Neural cell (in vitro differentiated cells): Measurements from ENCODE around the gene RIOK1. TPM values are rescaled to one million over a fixed set of nuclear protein-coding genes. Genes with fewer than 3 reads are reported as not detected.
"Not testable (repeated sequence)": the region's sequence is repeated elsewhere in the genome, so short reads cannot be mapped to it uniquely, and the experiment has no call there.

Source experiments
- H2AFZ ChIP-seq: fragments of 200-600, 300-800 bp; sonication (generic), shearing (Covaris generic); 2 replicates; pipeline ENCODE4 v1.6.0; 2014; ENCODE audit warnings: low read depth, mild to moderate bottlenecking, antibody characterized with exemption, low read length, moderate library complexity
- H3F3A ChIP-seq: fragments of 200-600 bp; shearing (Covaris generic); 2 replicates; pipeline ENCODE4 v1.6.1; 2016; ENCODE audit warnings: mild to moderate bottlenecking, moderate library complexity, mixed read lengths, antibody characterized with exemption, low read length; ENCODE audit not compliant: insufficient read depth, poor library complexity, severe bottlenecking
- H3K27ac ChIP-seq: fragments of 200-600, 300-800 bp; sonication (generic), shearing (Covaris generic); 2 replicates; pipeline ENCODE4 v1.5.1; 2014; ENCODE audit warnings: mild to moderate bottlenecking, low read length, moderate library complexity
- H3K27me3 ChIP-seq: fragments of 300-800, 200-600 bp; sonication (generic), shearing (Covaris generic); 2 replicates; pipeline ENCODE4 v1.6.0; 2014; ENCODE audit warnings: mild to moderate bottlenecking, low read depth, low read length, moderate library complexity; ENCODE audit not compliant: insufficient read depth
- H3K36me3 ChIP-seq: fragments of 300-800, 200-600 bp; sonication (generic), shearing (Covaris generic); 2 replicates; pipeline ENCODE4 v1.5.1; 2014; ENCODE audit warnings: mild to moderate bottlenecking, antibody characterized with exemption, low read length, moderate library complexity; ENCODE audit not compliant: insufficient read depth
- H3K4me2 ChIP-seq: fragments of 300-800, 200-600 bp; sonication (generic), shearing (Covaris generic); 2 replicates; pipeline ENCODE4 v1.6.0; 2014; ENCODE audit warnings: mild to moderate bottlenecking, low read length
- H3K4me3 ChIP-seq: fragments of 300-800, 200-600 bp; sonication (generic), shearing (Covaris generic); 2 replicates; pipeline ENCODE4 v1.5.1; 2014; ENCODE audit warnings: mild to moderate bottlenecking, low read length, moderate library complexity
- H3K79me2 ChIP-seq: fragments of 200-600 bp; shearing (Covaris generic); replicated peaks from 2 replicates; pipeline ENCODE4 v1.6.0; 2014; ENCODE audit warnings: mild to moderate bottlenecking, low read length, moderate library complexity; ENCODE audit not compliant: insufficient read depth
- H3K9ac ChIP-seq: fragments of 300-800, 200-600 bp; sonication (generic), shearing (Covaris generic); 2 replicates; pipeline ENCODE4 v1.6.1; 2016; ENCODE audit warnings: mild to moderate bottlenecking, low read length, mixed read lengths
- H3K9me2 ChIP-seq: fragments of 200-600 bp; shearing (Covaris generic); 2 replicates; pipeline ENCODE4 v1.6.1; 2016; ENCODE audit warnings: mild to moderate bottlenecking, low read length, mixed read lengths; ENCODE audit not compliant: insufficient read depth
- H3K9me3 ChIP-seq: fragments of 200-600, 300-800 bp; sonication (generic), shearing (Covaris generic); 2 replicates; pipeline ENCODE4 v1.6.1; 2016; ENCODE audit warnings: mild to moderate bottlenecking, mixed run types, low read length, moderate library complexity, mixed read lengths
- H4K20me1 ChIP-seq: fragments of 200-600 bp; shearing (Covaris generic); 2 replicates; pipeline ENCODE4 v1.6.1; 2016; ENCODE audit warnings: mild to moderate bottlenecking, mixed run types; ENCODE audit not compliant: insufficient read depth
- EP300 ChIP-seq: fragments of 450-650 bp; conservative IDR thresholded peaks from 2 replicates; pipeline ENCODE4 v1.6.1; 2014; ENCODE audit warnings: antibody characterized with exemption, mild to moderate bottlenecking, moderate library complexity; ENCODE audit not compliant: poor library complexity, severe bottlenecking
- EZH2 ChIP-seq: fragments of 200-600, 300-800 bp; shearing (Covaris generic), sonication (generic); IDR thresholded peaks from 2 replicates; pipeline ENCODE4 v1.6.1; 2014; ENCODE audit warnings: antibody characterized with exemption, low read length, borderline replicate concordance, mild to moderate bottlenecking; ENCODE audit not compliant: insufficient read depth, poor library complexity, severe bottlenecking
- MXI1 ChIP-seq: fragments of 450-650 bp; conservative IDR thresholded peaks from 2 replicates; pipeline ENCODE4 v1.6.1; 2014; ENCODE audit warnings: antibody characterized with exemption, mild to moderate bottlenecking; ENCODE audit not compliant: poor library complexity, severe bottlenecking
- POLR2AphosphoS5 ChIP-seq: IDR thresholded peaks from 2 replicates; pipeline ENCODE4 v1.6.1; 2012
- RAD21 ChIP-seq: fragments of 450-650 bp; conservative IDR thresholded peaks from 2 replicates; pipeline ENCODE4 v1.6.1; 2014; ENCODE audit warnings: antibody characterized with exemption, mild to moderate bottlenecking, moderate library complexity
- REST ChIP-seq: IDR thresholded peaks from 2 replicates; pipeline ENCODE4 v1.6.1; 2012; ENCODE audit warnings: borderline replicate concordance
- SMC3 ChIP-seq: fragments of 450-650 bp; conservative IDR thresholded peaks from 2 replicates; pipeline ENCODE4 v1.6.1; 2014; ENCODE audit warnings: antibody characterized with exemption, mild to moderate bottlenecking, moderate library complexity; ENCODE audit not compliant: poor library complexity
- TAF1 ChIP-seq: IDR thresholded peaks from 2 replicates; pipeline ENCODE4 v1.6.1; 2012; ENCODE audit warnings: low read depth
- polyA plus RNA-seq: library from polyadenylated mRNA; depleted of rRNA; stranded (reverse); fragments of >200 nt; gene quantifications from 2 replicates; pipeline ENCODE4 v1.2.3, GENCODE V29; 2014
- TF ChIP-seq, protein P1 (sequence below): fragments of 450-650 bp; IDR thresholded peaks from 2 replicates; pipeline ENCODE4 v1.5.1; 2014; ENCODE audit warnings: antibody characterized with exemption, mild to moderate bottlenecking, moderate library complexity; ENCODE audit not compliant: poor library complexity, severe bottlenecking

The RIOK1 gene
- polyA plus RNA-seq, 1 donor from 2014 or later: 27.4 TPM

DNA sequence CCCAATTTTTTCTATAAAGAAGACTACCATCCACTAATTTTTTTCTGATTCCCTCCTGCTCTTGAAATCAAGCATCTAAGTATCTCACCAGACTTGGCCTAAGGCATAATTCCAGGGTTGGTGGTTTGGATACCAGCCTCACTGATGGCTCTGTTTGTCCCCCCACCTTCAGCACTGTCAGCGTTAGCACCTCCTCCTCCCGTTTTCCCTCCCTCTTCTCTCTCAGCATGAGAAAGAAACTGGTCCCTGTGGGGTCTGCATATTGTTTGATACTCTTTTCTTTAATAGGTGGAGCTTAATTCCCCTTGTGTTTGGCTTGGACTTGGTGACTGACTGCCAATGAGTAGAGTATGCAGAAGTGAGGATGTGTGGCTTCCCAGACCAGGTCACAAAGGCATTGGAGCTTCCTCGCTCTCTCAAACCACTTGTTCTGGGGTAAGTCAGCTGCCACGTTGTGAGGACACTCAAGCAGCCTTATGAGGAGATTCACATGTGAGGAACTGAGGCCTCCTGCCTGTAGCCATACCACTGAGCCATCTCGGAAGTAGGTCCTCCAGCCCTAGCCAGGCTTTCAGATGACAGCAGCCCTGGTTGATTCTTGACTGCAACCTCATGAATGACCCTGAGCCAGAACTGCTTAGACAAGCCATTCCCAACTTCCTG lies 65.2 kb downstream of the RIOK1 start:
- Histone ChIP-seq H3K9me3 (no peaks in the 10 kb centered on the region), H3K4me3 (no peak overlapping the region), H3K79me2 (no peaks in the 10 kb centered on the region), H3K9me2 (no peaks in the 10 kb centered on the region), H4K20me1 (no peaks in the 10 kb centered on the region), H3K9ac (no peak overlapping the region), H3K27me3 (no peaks in the 10 kb centered on the region), H3K4me2 (no peak overlapping the region), H3F3A (no peaks in the 10 kb centered on the region), H3K27ac (no peak overlapping the region), H3K36me3 (no peaks in the 10 kb centered on the region), H2AFZ (no peak overlapping the region)
- TF ChIP-seq SMC3: no peak
- no peak for TF ChIP-seq EP300
- no peak for TF ChIP-seq REST
- TF ChIP-seq EZH2: no peak
- no peak for TF ChIP-seq RAD21
- TF ChIP-seq MXI1: no peak
- TF ChIP-seq POLR2AphosphoS5: no peak
- TF ChIP-seq, protein P1, sequence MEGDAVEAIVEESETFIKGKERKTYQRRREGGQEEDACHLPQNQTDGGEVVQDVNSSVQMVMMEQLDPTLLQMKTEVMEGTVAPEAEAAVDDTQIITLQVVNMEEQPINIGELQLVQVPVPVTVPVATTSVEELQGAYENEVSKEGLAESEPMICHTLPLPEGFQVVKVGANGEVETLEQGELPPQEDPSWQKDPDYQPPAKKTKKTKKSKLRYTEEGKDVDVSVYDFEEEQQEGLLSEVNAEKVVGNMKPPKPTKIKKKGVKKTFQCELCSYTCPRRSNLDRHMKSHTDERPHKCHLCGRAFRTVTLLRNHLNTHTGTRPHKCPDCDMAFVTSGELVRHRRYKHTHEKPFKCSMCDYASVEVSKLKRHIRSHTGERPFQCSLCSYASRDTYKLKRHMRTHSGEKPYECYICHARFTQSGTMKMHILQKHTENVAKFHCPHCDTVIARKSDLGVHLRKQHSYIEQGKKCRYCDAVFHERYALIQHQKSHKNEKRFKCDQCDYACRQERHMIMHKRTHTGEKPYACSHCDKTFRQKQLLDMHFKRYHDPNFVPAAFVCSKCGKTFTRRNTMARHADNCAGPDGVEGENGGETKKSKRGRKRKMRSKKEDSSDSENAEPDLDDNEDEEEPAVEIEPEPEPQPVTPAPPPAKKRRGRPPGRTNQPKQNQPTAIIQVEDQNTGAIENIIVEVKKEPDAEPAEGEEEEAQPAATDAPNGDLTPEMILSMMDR: no peak
- TF ChIP-seq TAF1: no peak

DNA sequence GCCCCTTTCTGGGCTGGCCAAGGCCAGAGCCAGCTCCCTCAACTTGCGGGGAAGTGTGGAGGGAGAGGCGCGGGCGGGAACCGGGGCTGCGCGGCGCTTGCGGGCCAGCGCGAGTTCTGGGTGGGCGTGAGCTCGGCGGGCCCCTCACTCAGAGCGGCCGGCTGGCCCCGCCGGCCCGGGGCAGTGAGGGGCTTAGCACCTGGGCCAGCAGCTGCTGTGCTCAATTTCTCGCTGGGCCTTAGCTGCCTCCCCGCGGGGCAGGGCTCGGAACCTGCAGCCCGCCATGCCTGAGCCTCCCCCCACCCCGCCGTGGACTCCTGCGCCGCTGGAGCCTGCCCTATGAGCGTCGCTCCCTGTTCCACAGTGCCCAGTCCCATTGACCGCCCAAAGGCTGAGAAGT lies 66.7 kb downstream of the RIOK1 start:
- H3F3A ChIP-seq: not testable (repeated sequence)

More for the DNA sequence above, 66.7 kb downstream of the RIOK1 start:
- not testable (repeated sequence) for H3K9me2 ChIP-seq, H3K4me3 ChIP-seq, H2AFZ ChIP-seq, H3K27ac ChIP-seq, H3K79me2 ChIP-seq, H3K9me3 ChIP-seq, H3K27me3 ChIP-seq, H4K20me1 ChIP-seq, H3K36me3 ChIP-seq, H3K4me2 ChIP-seq, H3K9ac ChIP-seq
